ENCODE data around the gene ADAMTS19.
A peak's percentile ranks its signal among the peaks of the same experiment; 100 is the strongest.

ADAMTS19 gene

GRCh38 chr5:129496421-129496820, 36.3 kb downstream of the ADAMTS19 start:
- no peaks in the 10 kb centered on the region for H3K9me3 ChIP-seq
- peak; percentile 47 for DNase-seq
- no peak overlapping the region for H3K4me3 ChIP-seq (ENCODE audit: low read depth, low read length)

GRCh38 chr5:129496864-129497595, 36.9 kb downstream of the ADAMTS19 start:
- H3K27me3 ChIP-seq = no peaks in the 10 kb centered on the region
- no peak overlapping the region for H3K4me3 ChIP-seq (ENCODE audit: low read depth, low read length)
- TF ChIP-seq CTCF (IDR thresholded peaks at IDR 0.05; ENCODE audit: low read depth, low read length) = no peak
- H3K4me1 ChIP-seq = peaks cover 44% of the 10 kb centered on the region
- peaks cover 56% of the 10 kb centered on the region for H3K36me3 ChIP-seq
- H3K9me3 ChIP-seq = no peaks in the 10 kb centered on the region
- DNase-seq = no peak

More at GRCh38 chr5:129496421-129496820, 36.3 kb downstream of the ADAMTS19 start:
- TF ChIP-seq CTCF (IDR thresholded peaks at IDR 0.05; ENCODE audit: low read depth, low read length) = no peak
- H3K27me3 ChIP-seq = no peaks in the 10 kb centered on the region
- peaks cover 56% of the 10 kb centered on the region for H3K36me3 ChIP-seq
- peaks cover 44% of the 10 kb centered on the region for H3K4me1 ChIP-seq

GRCh38 chr5:129499208-129499852, 39.2 kb downstream of the ADAMTS19 start:
- Histone ChIP-seq H3K36me3 (peaks cover 64% of the 10 kb centered on the region), H3K9me3 (no peaks in the 10 kb centered on the region), H3K27me3 (no peaks in the 10 kb centered on the region), H3K4me3 (ENCODE audit: low read depth, low read length) (no peak overlapping the region), H3K4me1 (peaks cover 46% of the 10 kb centered on the region)
- no peak for DNase-seq
- no peak for TF ChIP-seq CTCF (IDR thresholded peaks at IDR 0.05; ENCODE audit: low read depth, low read length)

- Histone ChIP-seq H3K9me3 (no peaks in the 10 kb centered on the region), H3K27me3 (no peaks in the 10 kb centered on the region), H3K36me3 (peaks cover 64% of the 10 kb centered on the region), H3K4me1 (peaks cover 48% of the 10 kb centered on the region), H3K4me3 (ENCODE audit: low read depth, low read length) (no peak overlapping the region)
- no peak for TF ChIP-seq CTCF (IDR thresholded peaks at IDR 0.05; ENCODE audit: low read depth, low read length)
- DNase-seq = no peak
These were observed 40.0 kb downstream of the ADAMTS19 start for GRCh38 chr5:129500101-129500500.

DNA sequence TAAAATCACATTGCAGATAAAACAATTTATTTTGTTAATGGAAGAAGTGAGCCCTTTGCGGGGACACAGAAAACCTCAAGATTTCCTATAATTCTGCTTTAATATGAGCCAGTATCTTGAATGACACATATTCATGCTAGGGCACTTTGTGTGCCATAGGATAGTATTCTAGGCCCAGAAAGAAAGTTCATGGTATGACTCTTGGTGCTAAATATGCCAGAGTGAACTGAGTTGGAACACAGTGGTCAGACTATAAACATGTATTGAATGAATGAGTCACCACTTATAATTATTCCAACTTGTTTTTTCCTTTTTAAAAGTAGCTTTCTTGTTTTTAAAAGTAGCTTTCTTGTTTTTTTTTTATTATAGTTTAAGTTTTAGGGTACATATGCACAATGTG, 46.0 kb downstream of the ADAMTS19 start:
- no peak for TF ChIP-seq CTCF (IDR thresholded peaks at IDR 0.05; ENCODE audit: low read depth, low read length)
- H3K4me1 ChIP-seq = peaks cover 21% of the 10 kb centered on the region

GRCh38 chr5:129506950-129507349, 46.9 kb downstream of the ADAMTS19 start:
- no peak for TF ChIP-seq CTCF (IDR thresholded peaks at IDR 0.05; ENCODE audit: low read depth, low read length)
- Histone ChIP-seq H3K4me1 (peaks cover 21% of the 10 kb centered on the region), H3K36me3 (peaks cover 58% of the 10 kb centered on the region)

More for the DNA sequence above, 46.0 kb downstream of the ADAMTS19 start:
- H3K36me3 ChIP-seq = peaks cover 49% of the 10 kb centered on the region
- no peak for DNase-seq
- no peaks in the 10 kb centered on the region for H3K27me3 ChIP-seq
- no peak overlapping the region for H3K4me3 ChIP-seq (ENCODE audit: low read depth, low read length)
- no peaks in the 10 kb centered on the region for H3K9me3 ChIP-seq

More at GRCh38 chr5:129506950-129507349, 46.9 kb downstream of the ADAMTS19 start:
- Histone ChIP-seq H3K27me3 (no peaks in the 10 kb centered on the region), H3K9me3 (no peaks in the 10 kb centered on the region), H3K4me3 (ENCODE audit: low read depth, low read length) (no peak overlapping the region)
- no peak for DNase-seq

Data from BE2C (cell line).